ENCODE measurements around the gene VWF.

Gene VWF

DNA sequence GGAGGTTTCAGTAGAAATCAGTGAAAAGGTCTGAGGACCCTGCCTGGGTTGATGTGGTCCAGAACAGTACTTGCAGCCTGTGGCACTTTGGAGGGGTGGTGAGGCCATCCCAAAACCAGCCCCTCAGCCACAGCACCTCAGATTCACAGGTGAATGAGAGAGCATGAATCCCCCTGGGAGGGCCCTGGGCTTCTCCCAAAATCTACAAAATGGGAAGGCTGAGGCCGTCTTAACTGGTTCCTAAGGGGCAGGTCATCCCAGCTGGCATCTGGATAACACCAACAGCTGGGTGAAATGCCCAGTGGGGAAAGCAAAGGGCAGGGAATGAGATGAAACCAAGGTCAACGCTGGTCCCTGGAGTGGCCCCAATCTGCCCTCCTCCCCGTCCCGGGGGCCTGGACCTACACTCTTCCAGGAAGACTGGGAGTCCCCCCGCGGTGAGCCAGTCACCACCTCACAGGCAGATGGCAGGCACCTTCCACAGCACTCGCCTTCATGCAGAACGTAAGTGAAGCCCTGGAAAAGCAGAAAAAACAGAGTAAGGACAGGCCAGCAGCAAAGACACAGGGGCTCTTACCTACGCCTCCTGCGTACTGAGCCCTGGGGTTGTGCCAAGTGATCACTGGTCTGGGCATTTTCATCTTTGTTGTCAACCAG, 153.1 kb downstream of the VWF start:
- DNase-seq (ENCODE audit: low read depth) = no peak
- TF ChIP-seq, protein P1, sequence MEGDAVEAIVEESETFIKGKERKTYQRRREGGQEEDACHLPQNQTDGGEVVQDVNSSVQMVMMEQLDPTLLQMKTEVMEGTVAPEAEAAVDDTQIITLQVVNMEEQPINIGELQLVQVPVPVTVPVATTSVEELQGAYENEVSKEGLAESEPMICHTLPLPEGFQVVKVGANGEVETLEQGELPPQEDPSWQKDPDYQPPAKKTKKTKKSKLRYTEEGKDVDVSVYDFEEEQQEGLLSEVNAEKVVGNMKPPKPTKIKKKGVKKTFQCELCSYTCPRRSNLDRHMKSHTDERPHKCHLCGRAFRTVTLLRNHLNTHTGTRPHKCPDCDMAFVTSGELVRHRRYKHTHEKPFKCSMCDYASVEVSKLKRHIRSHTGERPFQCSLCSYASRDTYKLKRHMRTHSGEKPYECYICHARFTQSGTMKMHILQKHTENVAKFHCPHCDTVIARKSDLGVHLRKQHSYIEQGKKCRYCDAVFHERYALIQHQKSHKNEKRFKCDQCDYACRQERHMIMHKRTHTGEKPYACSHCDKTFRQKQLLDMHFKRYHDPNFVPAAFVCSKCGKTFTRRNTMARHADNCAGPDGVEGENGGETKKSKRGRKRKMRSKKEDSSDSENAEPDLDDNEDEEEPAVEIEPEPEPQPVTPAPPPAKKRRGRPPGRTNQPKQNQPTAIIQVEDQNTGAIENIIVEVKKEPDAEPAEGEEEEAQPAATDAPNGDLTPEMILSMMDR (conservative IDR thresholded peaks at IDR 0.05; ENCODE audit: low read depth, low read length) = no peak
- no peak overlapping the region for H3K4me3 ChIP-seq (ENCODE audit: low read depth, low read length)

DNA sequence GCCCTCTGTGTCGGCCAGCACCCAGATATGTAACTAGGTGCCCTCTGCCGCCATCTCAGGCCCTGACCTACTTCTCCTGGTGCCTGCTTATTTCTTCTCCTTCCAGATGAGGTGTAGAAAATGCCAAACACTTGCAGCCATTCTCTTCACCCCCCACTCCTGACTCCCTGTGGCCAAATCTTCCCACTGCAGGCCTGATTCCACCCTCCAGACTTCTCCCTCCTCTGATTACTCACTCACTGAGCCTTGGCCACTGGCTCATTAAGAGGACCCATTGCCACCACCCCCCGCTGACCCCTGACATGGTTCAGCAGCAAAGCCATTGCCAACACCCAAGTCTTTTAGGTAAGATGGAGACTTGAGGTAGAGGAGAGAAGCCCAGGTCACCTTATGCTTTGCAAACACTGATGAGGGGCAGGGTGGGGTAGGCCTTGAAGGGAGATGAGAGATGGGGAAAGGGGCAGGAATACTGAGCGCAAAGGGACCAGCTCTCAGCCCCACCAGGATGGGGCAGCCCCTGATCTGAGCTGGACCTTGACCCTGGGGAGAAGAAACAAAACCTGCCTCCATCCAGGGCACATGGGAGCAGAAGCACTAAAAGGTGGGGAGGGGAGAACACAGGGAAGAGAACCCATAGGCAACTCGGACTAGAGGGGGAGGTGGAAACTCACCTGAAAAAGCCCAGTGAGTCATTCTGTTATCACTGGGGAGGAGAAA, 154.3 kb downstream of the VWF start:
- TF ChIP-seq, protein P1 (conservative IDR thresholded peaks at IDR 0.05; ENCODE audit: low read depth, low read length) = peak; percentile 15
- no peak overlapping the region for H3K4me3 ChIP-seq (ENCODE audit: low read depth, low read length)
- DNase-seq (ENCODE audit: low read depth) = no peak

GRCh38 chr12:5969156-5969973, 155.1 kb downstream of the VWF start:
- TF ChIP-seq, protein P1 (conservative IDR thresholded peaks at IDR 0.05; ENCODE audit: low read depth, low read length) = no peak
- no peak overlapping the region for H3K4me3 ChIP-seq (ENCODE audit: low read depth, low read length)
- no peak for DNase-seq (ENCODE audit: low read depth)

- TF ChIP-seq, protein P1 (conservative IDR thresholded peaks at IDR 0.05; ENCODE audit: low read depth, low read length) = no peak
- no peak for DNase-seq (ENCODE audit: low read depth)
- no peak overlapping the region for H3K4me3 ChIP-seq (ENCODE audit: low read depth, low read length)
These were observed 156.6 kb downstream of the VWF start for GRCh38 chr12:5967645-5968415.

DNA sequence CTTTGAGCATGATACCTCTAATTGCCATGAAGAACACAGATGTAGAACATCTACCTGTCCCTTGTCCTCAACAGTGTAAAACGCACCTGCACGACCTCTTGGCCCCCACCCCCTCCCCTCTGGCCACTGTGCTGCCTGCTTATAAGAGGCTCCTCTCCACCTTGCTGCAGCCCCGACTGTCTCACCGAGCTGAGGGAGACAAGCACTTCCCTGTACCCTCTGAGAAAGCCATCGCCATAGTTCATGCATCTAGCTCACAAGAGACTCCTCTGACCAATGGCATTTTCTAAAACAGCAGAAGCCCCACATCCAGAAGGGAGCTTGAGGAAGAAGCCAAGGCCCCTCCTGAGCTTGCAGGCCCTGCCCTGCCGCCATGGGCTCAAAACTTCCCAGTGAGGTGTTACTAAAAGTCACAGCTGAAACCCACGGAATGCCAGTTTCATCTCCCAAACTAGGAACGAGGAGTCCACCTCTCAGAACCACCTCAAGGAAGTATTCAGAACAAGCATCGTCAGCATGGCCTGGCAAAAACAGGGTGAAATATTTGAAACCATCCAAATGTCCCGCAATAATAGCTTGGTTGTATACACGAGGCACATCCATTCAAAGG, 157.9 kb downstream of the VWF start:
- no peak overlapping the region for H3K4me3 ChIP-seq (ENCODE audit: low read depth, low read length)
- TF ChIP-seq, protein P1 (conservative IDR thresholded peaks at IDR 0.05; ENCODE audit: low read depth, low read length) = no peak
- DNase-seq (ENCODE audit: low read depth) = no peak

DNA sequence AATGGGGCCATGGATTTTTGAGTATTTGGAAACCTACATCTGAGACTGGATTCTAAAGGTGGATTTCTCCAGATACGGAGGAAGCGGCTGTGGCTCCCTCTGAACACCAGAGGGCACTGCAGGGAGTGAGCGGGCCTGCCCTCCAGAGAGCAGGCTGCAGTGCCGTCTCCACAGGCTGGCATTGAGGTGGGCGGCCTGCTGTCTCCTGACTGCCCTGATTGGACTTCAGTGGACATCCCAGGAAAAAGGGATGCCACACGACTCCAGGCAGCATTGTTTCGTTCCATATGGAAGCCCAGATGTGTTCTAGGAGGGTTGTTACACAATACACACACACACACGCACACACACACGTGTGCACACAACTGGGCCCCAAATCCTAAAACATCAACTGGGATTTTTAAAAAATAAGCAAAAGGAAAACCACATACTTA, 158.5 kb downstream of the VWF start:
- DNase-seq (ENCODE audit: low read depth) = peak; percentile 57
- no peak overlapping the region for H3K4me3 ChIP-seq (ENCODE audit: low read depth, low read length)
- TF ChIP-seq, protein P1 (conservative IDR thresholded peaks at IDR 0.05; ENCODE audit: low read depth, low read length) = peak; percentile 85

All from choroid plexus epithelial cell (primary cell).